Measurements from ENCODE around the gene WBP2.

The WBP2 gene

DNA sequence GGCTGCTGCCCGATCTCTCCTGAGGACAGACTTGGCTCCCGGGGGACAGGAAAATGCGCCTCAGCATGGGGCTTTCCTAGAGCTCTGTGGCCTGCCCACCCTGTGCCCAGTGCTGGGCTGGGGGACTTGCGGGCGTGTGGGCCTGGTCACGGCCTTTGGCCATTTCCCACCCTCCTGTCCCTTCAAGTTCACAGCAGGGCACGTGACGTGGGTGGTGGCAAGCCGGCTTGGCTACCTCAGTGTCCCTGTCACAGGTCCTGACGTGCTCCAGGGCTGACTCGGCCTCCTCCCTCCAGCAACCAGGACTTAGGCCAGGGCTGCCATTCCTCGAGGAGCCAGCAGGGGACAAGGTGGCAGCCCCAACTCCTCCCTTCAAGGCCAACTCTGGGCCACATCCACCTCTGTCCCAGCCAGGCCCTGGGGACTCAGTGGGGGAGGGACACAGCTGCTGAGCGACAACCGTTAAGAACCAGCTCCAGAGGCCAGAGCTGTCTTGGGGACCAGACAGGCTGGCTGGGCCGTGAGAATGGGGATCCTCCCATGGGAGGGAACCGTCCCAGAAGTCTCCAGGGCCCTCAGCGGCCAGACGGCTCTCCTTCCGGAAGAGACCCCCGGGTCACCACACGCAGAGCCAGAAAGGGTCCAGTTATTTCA, 9.9 kb downstream of the WBP2 start:
- Histone ChIP-seq H3K36me3 (ENCODE audit: control insufficient read depth in 2 of 2, insufficient read depth in 1 of 2, low read length in 2 of 2) (peaks cover 0 to 43% of the 10 kb centered on the region in 2 experiments; a peak in 2 of 3 replicates), H3K9me3 (ENCODE audit: control insufficient read depth, insufficient read depth, low read depth, low read length) (no peaks in the 10 kb centered on the region), H3K4me1 (ENCODE audit: control insufficient read depth, insufficient read depth, low read length) (no peaks in the 10 kb centered on the region; the same call in 1 of the 2 replicates), H3K4me3 (ENCODE audit: low read depth, low read length) (no peak overlapping the region), H3K27ac (ENCODE audit: extremely low read depth, low read depth, low read length) (no peak overlapping the region)
- ChIA-PET CTCF (interaction anchor here (0.7 to 5.5 kb wide), 20 partner anchors 8 to 580 kb away, joined by 3 to 40 read pairs (median 4); partner anchors contain the start of genes RECQL5 and WBP2), POLR2A (interaction anchor here (0.6 to 3.2 kb wide), 7 partner anchors 10 to 143 kb away, joined by 3 to 28 read pairs (median 5); partner anchors contain the start of genes TRIM47 and WBP2)
- TF ChIP-seq SP2 (tag by site-specific recombination; IDR thresholded peaks at IDR 0.05) (peak; percentile 37), GLI4 (tag by site-specific recombination; IDR thresholded peaks at IDR 0.05) (0 out of 2 replicates have a peak, but pooled peaks have one; percentile 30), GLIS2 (tag by site-specific recombination; IDR thresholded peaks at IDR 0.05) (peak; percentile 83), ZNF350 (tag by site-specific recombination; IDR thresholded peaks at IDR 0.05) (no peak), ZBTB48 (tag by site-specific recombination; IDR thresholded peaks at IDR 0.05) (peak; percentile 58), ZNF112 (tag by site-specific recombination; IDR thresholded peaks at IDR 0.05) (no peak), ZNF621 (tag by site-specific recombination; IDR thresholded peaks at IDR 0.05) (no peak), ZBTB8A (tag by site-specific recombination; IDR thresholded peaks at IDR 0.05) (peak; percentile 38), YY1 (tag by site-specific recombination; IDR thresholded peaks at IDR 0.05) (no peak), ZFHX2 (tag by site-specific recombination; conservative IDR thresholded peaks at IDR 0.05) (0 out of 2 replicates have a peak, but pooled peaks have one; percentile 26), IKZF3 (tag by site-specific recombination; IDR thresholded peaks at IDR 0.05) (peak; percentile 8; the same call in 1 of the 2 replicates), ZFP37 (tag by site-specific recombination; IDR thresholded peaks at IDR 0.05) (0 out of 2 replicates have a peak, but pooled peaks have one; percentile 32), HOXA7 (CRISPR knock-in tag; IDR thresholded peaks at IDR 0.05; ENCODE audit: borderline replicate concordance) (no peak), ZNF121 (tag by site-specific recombination; IDR thresholded peaks at IDR 0.05) (no peak), HOXD13 (CRISPR knock-in tag; IDR thresholded peaks at IDR 0.05; ENCODE audit: borderline replicate concordance) (no peak), WT1 (tag by site-specific recombination; IDR thresholded peaks at IDR 0.05) (no peak), ZNF140 (tag by site-specific recombination; IDR thresholded peaks at IDR 0.05) (no peak)
- TF ChIP-seq, protein P1, sequence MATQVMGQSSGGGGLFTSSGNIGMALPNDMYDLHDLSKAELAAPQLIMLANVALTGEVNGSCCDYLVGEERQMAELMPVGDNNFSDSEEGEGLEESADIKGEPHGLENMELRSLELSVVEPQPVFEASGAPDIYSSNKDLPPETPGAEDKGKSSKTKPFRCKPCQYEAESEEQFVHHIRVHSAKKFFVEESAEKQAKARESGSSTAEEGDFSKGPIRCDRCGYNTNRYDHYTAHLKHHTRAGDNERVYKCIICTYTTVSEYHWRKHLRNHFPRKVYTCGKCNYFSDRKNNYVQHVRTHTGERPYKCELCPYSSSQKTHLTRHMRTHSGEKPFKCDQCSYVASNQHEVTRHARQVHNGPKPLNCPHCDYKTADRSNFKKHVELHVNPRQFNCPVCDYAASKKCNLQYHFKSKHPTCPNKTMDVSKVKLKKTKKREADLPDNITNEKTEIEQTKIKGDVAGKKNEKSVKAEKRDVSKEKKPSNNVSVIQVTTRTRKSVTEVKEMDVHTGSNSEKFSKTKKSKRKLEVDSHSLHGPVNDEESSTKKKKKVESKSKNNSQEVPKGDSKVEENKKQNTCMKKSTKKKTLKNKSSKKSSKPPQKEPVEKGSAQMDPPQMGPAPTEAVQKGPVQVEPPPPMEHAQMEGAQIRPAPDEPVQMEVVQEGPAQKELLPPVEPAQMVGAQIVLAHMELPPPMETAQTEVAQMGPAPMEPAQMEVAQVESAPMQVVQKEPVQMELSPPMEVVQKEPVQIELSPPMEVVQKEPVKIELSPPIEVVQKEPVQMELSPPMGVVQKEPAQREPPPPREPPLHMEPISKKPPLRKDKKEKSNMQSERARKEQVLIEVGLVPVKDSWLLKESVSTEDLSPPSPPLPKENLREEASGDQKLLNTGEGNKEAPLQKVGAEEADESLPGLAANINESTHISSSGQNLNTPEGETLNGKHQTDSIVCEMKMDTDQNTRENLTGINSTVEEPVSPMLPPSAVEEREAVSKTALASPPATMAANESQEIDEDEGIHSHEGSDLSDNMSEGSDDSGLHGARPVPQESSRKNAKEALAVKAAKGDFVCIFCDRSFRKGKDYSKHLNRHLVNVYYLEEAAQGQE (tag by site-specific recombination; IDR thresholded peaks at IDR 0.05): peak; percentile 81
- TF ChIP-seq, protein P2, sequence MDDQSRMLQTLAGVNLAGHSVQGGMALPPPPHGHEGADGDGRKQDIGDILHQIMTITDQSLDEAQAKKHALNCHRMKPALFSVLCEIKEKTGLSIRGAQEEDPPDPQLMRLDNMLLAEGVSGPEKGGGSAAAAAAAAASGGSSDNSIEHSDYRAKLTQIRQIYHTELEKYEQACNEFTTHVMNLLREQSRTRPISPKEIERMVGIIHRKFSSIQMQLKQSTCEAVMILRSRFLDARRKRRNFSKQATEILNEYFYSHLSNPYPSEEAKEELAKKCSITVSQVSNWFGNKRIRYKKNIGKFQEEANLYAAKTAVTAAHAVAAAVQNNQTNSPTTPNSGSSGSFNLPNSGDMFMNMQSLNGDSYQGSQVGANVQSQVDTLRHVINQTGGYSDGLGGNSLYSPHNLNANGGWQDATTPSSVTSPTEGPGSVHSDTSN (CRISPR knock-in tag; IDR thresholded peaks at IDR 0.05): no peak
- TF ChIP-seq, protein P3, sequence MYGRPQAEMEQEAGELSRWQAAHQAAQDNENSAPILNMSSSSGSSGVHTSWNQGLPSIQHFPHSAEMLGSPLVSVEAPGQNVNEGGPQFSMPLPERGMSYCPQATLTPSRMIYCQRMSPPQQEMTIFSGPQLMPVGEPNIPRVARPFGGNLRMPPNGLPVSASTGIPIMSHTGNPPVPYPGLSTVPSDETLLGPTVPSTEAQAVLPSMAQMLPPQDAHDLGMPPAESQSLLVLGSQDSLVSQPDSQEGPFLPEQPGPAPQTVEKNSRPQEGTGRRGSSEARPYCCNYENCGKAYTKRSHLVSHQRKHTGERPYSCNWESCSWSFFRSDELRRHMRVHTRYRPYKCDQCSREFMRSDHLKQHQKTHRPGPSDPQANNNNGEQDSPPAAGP (tag by site-specific recombination; IDR thresholded peaks at IDR 0.05): peak; percentile 41; the same call in 1 of the 2 replicates
- TF ChIP-seq, protein P4, sequence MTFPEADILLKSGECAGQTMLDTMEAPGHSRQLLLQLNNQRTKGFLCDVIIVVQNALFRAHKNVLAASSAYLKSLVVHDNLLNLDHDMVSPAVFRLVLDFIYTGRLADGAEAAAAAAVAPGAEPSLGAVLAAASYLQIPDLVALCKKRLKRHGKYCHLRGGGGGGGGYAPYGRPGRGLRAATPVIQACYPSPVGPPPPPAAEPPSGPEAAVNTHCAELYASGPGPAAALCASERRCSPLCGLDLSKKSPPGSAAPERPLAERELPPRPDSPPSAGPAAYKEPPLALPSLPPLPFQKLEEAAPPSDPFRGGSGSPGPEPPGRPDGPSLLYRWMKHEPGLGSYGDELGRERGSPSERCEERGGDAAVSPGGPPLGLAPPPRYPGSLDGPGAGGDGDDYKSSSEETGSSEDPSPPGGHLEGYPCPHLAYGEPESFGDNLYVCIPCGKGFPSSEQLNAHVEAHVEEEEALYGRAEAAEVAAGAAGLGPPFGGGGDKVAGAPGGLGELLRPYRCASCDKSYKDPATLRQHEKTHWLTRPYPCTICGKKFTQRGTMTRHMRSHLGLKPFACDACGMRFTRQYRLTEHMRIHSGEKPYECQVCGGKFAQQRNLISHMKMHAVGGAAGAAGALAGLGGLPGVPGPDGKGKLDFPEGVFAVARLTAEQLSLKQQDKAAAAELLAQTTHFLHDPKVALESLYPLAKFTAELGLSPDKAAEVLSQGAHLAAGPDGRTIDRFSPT (tag by site-specific recombination; IDR thresholded peaks at IDR 0.05): peak; percentile 38
- TF ChIP-seq, protein P5, sequence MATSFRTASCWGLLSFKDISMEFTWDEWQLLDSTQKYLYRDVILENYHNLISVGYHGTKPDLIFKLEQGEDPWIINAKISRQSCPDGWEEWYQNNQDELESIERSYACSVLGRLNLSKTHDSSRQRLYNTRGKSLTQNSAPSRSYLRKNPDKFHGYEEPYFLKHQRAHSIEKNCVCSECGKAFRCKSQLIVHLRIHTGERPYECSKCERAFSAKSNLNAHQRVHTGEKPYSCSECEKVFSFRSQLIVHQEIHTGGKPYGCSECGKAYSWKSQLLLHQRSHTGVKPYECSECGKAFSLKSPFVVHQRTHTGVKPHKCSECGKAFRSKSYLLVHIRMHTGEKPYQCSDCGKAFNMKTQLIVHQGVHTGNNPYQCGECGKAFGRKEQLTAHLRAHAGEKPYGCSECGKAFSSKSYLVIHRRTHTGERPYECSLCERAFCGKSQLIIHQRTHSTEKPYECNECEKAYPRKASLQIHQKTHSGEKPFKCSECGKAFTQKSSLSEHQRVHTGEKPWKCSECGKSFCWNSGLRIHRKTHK (tag by site-specific recombination; IDR thresholded peaks at IDR 0.05): no peak
- TF ChIP-seq, protein P6, sequence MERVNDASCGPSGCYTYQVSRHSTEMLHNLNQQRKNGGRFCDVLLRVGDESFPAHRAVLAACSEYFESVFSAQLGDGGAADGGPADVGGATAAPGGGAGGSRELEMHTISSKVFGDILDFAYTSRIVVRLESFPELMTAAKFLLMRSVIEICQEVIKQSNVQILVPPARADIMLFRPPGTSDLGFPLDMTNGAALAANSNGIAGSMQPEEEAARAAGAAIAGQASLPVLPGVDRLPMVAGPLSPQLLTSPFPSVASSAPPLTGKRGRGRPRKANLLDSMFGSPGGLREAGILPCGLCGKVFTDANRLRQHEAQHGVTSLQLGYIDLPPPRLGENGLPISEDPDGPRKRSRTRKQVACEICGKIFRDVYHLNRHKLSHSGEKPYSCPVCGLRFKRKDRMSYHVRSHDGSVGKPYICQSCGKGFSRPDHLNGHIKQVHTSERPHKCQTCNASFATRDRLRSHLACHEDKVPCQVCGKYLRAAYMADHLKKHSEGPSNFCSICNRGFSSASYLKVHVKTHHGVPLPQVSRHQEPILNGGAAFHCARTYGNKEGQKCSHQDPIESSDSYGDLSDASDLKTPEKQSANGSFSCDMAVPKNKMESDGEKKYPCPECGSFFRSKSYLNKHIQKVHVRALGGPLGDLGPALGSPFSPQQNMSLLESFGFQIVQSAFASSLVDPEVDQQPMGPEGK (tag by site-specific recombination; IDR thresholded peaks at IDR 0.05): peak; percentile 76
- TF ChIP-seq, protein P7, sequence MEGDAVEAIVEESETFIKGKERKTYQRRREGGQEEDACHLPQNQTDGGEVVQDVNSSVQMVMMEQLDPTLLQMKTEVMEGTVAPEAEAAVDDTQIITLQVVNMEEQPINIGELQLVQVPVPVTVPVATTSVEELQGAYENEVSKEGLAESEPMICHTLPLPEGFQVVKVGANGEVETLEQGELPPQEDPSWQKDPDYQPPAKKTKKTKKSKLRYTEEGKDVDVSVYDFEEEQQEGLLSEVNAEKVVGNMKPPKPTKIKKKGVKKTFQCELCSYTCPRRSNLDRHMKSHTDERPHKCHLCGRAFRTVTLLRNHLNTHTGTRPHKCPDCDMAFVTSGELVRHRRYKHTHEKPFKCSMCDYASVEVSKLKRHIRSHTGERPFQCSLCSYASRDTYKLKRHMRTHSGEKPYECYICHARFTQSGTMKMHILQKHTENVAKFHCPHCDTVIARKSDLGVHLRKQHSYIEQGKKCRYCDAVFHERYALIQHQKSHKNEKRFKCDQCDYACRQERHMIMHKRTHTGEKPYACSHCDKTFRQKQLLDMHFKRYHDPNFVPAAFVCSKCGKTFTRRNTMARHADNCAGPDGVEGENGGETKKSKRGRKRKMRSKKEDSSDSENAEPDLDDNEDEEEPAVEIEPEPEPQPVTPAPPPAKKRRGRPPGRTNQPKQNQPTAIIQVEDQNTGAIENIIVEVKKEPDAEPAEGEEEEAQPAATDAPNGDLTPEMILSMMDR (tag by site-specific recombination; IDR thresholded peaks at IDR 0.05): peak; percentile 91

Measured in HEK293 (cell line).